HepG2 (cell line): ENCODE results near the gene SDR42E2. TPM values are rescaled to one million over a fixed set of nuclear protein-coding genes. Genes with fewer than 3 reads are reported as not detected.

Experiments used
- ARHGAP35 ChIP-seq: sonication (generic); formaldehyde crosslinking; IDR thresholded peaks from 2 replicates; pipeline ENCODE4 v1.9.0; 2022; ENCODE audit warnings: mild to moderate bottlenecking, inconsistent platforms, moderate library complexity, missing genetic modification reagents, borderline replicate concordance
- CENPT ChIP-seq: sonication (generic); formaldehyde crosslinking; IDR thresholded peaks from 2 replicates; pipeline ENCODE4 v1.8.0; 2022; ENCODE audit warnings: low read depth, mild to moderate bottlenecking, moderate library complexity, missing genetic modification reagents
- CHD4 ChIP-seq: fragments of 200-600 bp; sonication (generic); IDR thresholded peaks from 2 replicates; pipeline ENCODE4 v1.7.0; 2017; ENCODE audit warnings: mild to moderate bottlenecking, low read length, borderline replicate concordance
- FOXP4 ChIP-seq: sonication (generic); formaldehyde crosslinking; IDR thresholded peaks from 2 replicates; pipeline ENCODE4 v1.4.0; 2020; ENCODE audit warnings: missing genetic modification reagents
- HOXA5 ChIP-seq: sonication (generic); formaldehyde crosslinking; IDR thresholded peaks from 2 replicates; pipeline ENCODE4 v1.4.0; 2020; ENCODE audit warnings: missing genetic modification reagents
- ISL2 ChIP-seq: sonication (generic); formaldehyde crosslinking; IDR thresholded peaks from 2 replicates; pipeline ENCODE4 v1.5.0; 2020; ENCODE audit warnings: missing genetic modification reagents
- ISX ChIP-seq: sonication (generic); formaldehyde crosslinking; conservative IDR thresholded peaks from 2 replicates; pipeline ENCODE4 v1.5.0; 2020; ENCODE audit warnings: missing genetic modification reagents
- RBAK ChIP-seq: sonication (generic); formaldehyde crosslinking; IDR thresholded peaks from 2 replicates; pipeline ENCODE4 v1.5.1; 2020; ENCODE audit warnings: mild to moderate bottlenecking, missing genetic modification reagents
- SRSF1 ChIP-seq: fragments of 200-400 bp; formaldehyde crosslinking; optimal IDR thresholded peaks from 2 replicates; pipeline ENCODE3; 2017; ENCODE audit warnings: mild to moderate bottlenecking, low read depth, low read length, moderate library complexity
- SRY ChIP-seq: sonication (generic); formaldehyde crosslinking; IDR thresholded peaks from 2 replicates; pipeline ENCODE4 v1.8.0; 2022; ENCODE audit warnings: mild to moderate bottlenecking, missing genetic modification reagents
- TCF7 ChIP-seq: sonication (generic); IDR thresholded peaks from 2 replicates; pipeline ENCODE4 v1.6.1; 2016; ENCODE audit warnings: antibody characterized with exemption, low read depth
- ZBTB7A ChIP-seq: sonication (generic); formaldehyde crosslinking; IDR thresholded peaks from 2 replicates; pipeline ENCODE4 v1.8.0; 2022; ENCODE audit warnings: mild to moderate bottlenecking, missing genetic modification reagents
- ZHX2 ChIP-seq, 2 experiments: sonication (generic) in 1 of 2; formaldehyde crosslinking in 1 of 2; IDR thresholded peaks; 2 replicates each; pipeline versions ENCODE4 v1.6.1 to v1.9.0; 2014 to 2022; ENCODE audit warnings: antibody characterized with exemption in 1 of 2, borderline replicate concordance in 1 of 2, inconsistent platforms in 1 of 2, low read depth in 1 of 2, missing genetic modification reagents in 1 of 2
- ZNF18 ChIP-seq: sonication (generic); formaldehyde crosslinking; IDR thresholded peaks from 2 replicates; pipeline ENCODE4 v1.8.0; 2022; ENCODE audit warnings: mild to moderate bottlenecking, missing genetic modification reagents; ENCODE audit not compliant: insufficient replicate concordance
- ZNF441 ChIP-seq: sonication (generic); formaldehyde crosslinking; IDR thresholded peaks from 2 replicates; pipeline ENCODE4 v1.7.0; 2021; ENCODE audit warnings: missing genetic modification reagents, borderline replicate concordance
- ZNF570 ChIP-seq: sonication (generic); formaldehyde crosslinking; IDR thresholded peaks from 2 replicates; pipeline ENCODE4 v1.4.0; 2020; ENCODE audit warnings: mild to moderate bottlenecking, missing genetic modification reagents, borderline replicate concordance
- ZNF580 ChIP-seq: IDR thresholded peaks from 2 replicates; pipeline ENCODE4 v1.6.1; 2016; ENCODE audit warnings: low read depth, borderline replicate concordance
- polyA plus RNA-seq, 8 experiments: library from polyadenylated mRNA; depleted of rRNA in 3 of 8; stranded (reverse) in 7 of 8; unstranded in 1 of 8; fragments of >200 nt; fragmentation: Illumina TruSeq in 4 of 8; extraction: Trizol in 4 of 8; gene quantifications; 2 replicates each; pipeline versions ENCODE4 v1.2.1 to v1.2.3, GENCODE V29; 2011 to 2016; ENCODE audit warnings: low read depth in 4 of 8, missing spikeins in 1 of 8, mixed read lengths in 1 of 8; ENCODE audit not compliant: insufficient read depth in 1 of 8
- total RNA-seq, 5 experiments: library from RNA; depleted of rRNA; stranded (reverse); fragments of >200 nt; fragmentation: Illumina TruSeq; extraction: Trizol; gene quantifications; 2 replicates each; pipeline ENCODE4 v1.2.3, GENCODE V29; 2016; ENCODE audit warnings: low read depth in 1 of 5

Gene SDR42E2
- total and polyA plus RNA-seq, 2 of the 13 experiments (the other 11 are each of a cell fraction or from before 2014, with no cell fraction given), result 0.05 to 0.11 TPM

- TF ChIP-seq ZHX2 (IDR thresholded peaks at IDR 0.05; ENCODE audit: low read depth) (no peak), ZHX2 (CRISPR knock-in tag; IDR thresholded peaks at IDR 0.05; ENCODE audit: borderline replicate concordance) (peak; percentile 57; the same call in 1 of the 2 replicates), ISX (CRISPR knock-in tag) (peak; percentile 71; the same call in 1 of the 2 replicates), ISL2 (CRISPR knock-in tag) (peak; percentile 89), TCF7 (no peak), ZNF441 (CRISPR knock-in tag) (peak; percentile 85; the same call in 1 of the 2 replicates), SRSF1 (peak; percentile 44), SRY (CRISPR knock-in tag) (peak; percentile 96), ARHGAP35 (CRISPR knock-in tag) (peak; percentile 88), CENPT (CRISPR knock-in tag) (no peak; the same call in 1 of the 2 replicates), RBAK (CRISPR knock-in tag) (no peak), ZNF570 (CRISPR knock-in tag) (no peak), ZNF580 (CRISPR knock-in tag) (0 out of 2 replicates have a peak, but pooled peaks have one; percentile 34), HOXA5 (CRISPR knock-in tag) (peak; percentile 54; the same call in 1 of the 2 replicates), CHD4 (no peak), ZNF18 (CRISPR knock-in tag) (peak; percentile 42), ZBTB7A (CRISPR knock-in tag) (peak; percentile 93), FOXP4 (CRISPR knock-in tag) (peak; percentile 58)
These were observed 27.9 kb downstream of the SDR42E2 start (continued) for GRCh38 chr16:22190081-22190775.
